Ascending aorta (tissue), 2 donors: ENCODE measurements around the gene NXPH2. TPM values are rescaled to one million over a fixed set of nuclear protein-coding genes. Genes with fewer than 3 reads are reported as not detected.

Experiments used
- DNase-seq, 2 donors: peaks; one replicate each; pipeline ENCODE4 v3.0.0-alpha.2; 2019; ENCODE audit warnings: low spot score in 2 of 2
- H3K27ac ChIP-seq, 2 donors: fragments of 200-600 bp; sonication (generic); one replicate each; pipeline ENCODE4 v1.5.1; 2016 to 2017; ENCODE audit warnings: mild to moderate bottlenecking in 1 of 2
- H3K27me3 ChIP-seq: fragments of 200-600 bp; sonication (generic); one replicate; pipeline ENCODE4 v1.5.1; 2017
- H3K36me3 ChIP-seq, 2 donors: fragments of 200-600 bp; sonication (generic); one replicate each; pipeline ENCODE4 v1.5.1; 2016
- H3K4me1 ChIP-seq, 2 donors: fragments of 200-600 bp; sonication (generic); one replicate each; pipeline ENCODE4 v1.5.1; 2016 to 2017; ENCODE audit warnings: mild to moderate bottlenecking in 1 of 2
- H3K4me3 ChIP-seq, 2 donors: fragments of 200-600 bp; sonication (generic); one replicate each; pipeline ENCODE4 v1.5.1; 2016 to 2017; ENCODE audit warnings: mild to moderate bottlenecking in 1 of 2
- H3K9me3 ChIP-seq, 2 donors: fragments of 200-600 bp; sonication (generic); one replicate each; pipeline ENCODE4 v1.5.1; 2016
- intact Hi-C: fragments of 100-400 bp; cut with DNase I; formaldehyde crosslinking; loops from one replicate; pipeline ENCODE4 v1.15.1; 2023
- total RNA-seq: library from RNA; depleted of rRNA; stranded (reverse); fragments of >200 nt; gene quantifications from one replicate; pipeline ENCODE4 v1.1.0, GENCODE V29; 2016
- TF ChIP-seq, protein P1 (sequence below), 3 experiments: fragments of 200-600 bp in 2 of 3; fragments of 450-650 bp in 1 of 3; sonication (generic) in 2 of 3; IDR thresholded peaks; one replicate each; pipeline ENCODE4 v1.5.1; 2016 to 2019; ENCODE audit warnings: antibody characterized with exemption in 3 of 3, mild to moderate bottlenecking in 1 of 3, moderate library complexity in 1 of 3

Gene NXPH2
- total RNA-seq, 1 donor from 2014 or later, result not detected

DNA sequence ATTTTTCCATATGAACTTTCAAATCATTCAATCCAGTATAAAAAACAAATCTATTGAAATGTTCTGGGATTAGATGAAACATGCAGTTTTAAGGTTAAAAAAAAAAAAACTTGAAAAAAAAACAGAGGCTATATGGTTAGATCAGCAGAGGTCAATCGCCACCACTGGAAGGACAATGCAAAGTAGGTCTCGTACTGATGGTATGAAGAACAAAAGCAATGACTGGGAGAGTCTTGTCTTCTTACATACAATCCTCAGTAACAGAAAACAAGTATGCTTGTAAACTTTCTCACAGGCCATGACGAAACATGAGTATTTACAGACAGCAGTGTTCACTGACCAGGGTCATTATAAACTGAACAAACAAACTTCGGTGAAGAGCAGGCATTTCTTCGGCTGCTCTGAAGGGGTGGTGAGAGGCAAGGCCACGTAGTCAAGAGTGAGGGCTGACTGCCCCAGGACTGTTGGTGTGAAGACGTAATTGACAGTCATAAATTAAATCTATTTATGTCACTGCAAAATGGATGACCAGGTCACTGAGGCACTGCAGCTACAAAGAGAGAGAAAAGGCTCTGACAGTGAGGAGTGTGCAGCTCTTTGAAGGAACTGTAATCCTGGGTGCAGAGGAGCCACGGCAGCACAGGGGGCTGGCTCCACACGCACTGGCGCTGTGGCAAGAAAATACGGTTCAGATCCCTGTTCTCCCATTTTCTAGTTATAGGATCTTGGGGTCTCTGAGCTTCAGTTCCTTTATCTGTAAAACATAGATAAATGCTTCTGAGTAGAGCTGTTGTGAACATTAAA lies 60.0 kb downstream of the NXPH2 start:
- no peaks in the 10 kb centered on the region for H3K4me1 ChIP-seq
- H3K4me3 ChIP-seq, result no peak overlapping the region
- intact Hi-C loops, result no loop called here
- no peak overlapping the region for H3K27ac ChIP-seq
- no peak for DNase-seq
- no peaks in the 10 kb centered on the region for H3K36me3 ChIP-seq
- H3K9me3 ChIP-seq, result no peaks in the 10 kb centered on the region
- no peaks in the 10 kb centered on the region for H3K27me3 ChIP-seq
- TF ChIP-seq, protein P1, sequence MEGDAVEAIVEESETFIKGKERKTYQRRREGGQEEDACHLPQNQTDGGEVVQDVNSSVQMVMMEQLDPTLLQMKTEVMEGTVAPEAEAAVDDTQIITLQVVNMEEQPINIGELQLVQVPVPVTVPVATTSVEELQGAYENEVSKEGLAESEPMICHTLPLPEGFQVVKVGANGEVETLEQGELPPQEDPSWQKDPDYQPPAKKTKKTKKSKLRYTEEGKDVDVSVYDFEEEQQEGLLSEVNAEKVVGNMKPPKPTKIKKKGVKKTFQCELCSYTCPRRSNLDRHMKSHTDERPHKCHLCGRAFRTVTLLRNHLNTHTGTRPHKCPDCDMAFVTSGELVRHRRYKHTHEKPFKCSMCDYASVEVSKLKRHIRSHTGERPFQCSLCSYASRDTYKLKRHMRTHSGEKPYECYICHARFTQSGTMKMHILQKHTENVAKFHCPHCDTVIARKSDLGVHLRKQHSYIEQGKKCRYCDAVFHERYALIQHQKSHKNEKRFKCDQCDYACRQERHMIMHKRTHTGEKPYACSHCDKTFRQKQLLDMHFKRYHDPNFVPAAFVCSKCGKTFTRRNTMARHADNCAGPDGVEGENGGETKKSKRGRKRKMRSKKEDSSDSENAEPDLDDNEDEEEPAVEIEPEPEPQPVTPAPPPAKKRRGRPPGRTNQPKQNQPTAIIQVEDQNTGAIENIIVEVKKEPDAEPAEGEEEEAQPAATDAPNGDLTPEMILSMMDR (IDR thresholded peaks at IDR 0.05), result no peak

DNA sequence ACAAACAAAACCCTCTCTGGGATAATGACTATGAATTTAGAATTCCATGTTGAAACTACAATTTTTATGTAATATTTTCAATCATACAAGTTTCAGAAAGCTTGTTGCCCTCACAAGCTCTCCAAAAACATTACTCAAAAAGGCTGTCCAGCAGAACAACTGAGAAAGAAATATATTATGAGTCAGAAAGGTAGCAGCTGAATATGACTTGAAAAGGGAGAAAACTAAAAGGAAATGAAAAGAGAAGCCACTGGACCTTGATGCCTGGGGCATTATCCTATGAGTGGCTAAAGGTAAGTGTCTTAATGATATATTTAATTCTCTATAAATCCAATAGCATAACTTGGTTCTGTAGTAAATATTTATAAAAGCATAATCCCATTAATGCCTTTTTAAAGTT lies 61.8 kb downstream of the NXPH2 start:
- Histone ChIP-seq H3K4me1 (no peaks in the 10 kb centered on the region), H3K36me3 (no peaks in the 10 kb centered on the region), H3K27me3 (no peaks in the 10 kb centered on the region), H3K9me3 (no peaks in the 10 kb centered on the region), H3K4me3 (no peak overlapping the region), H3K27ac (no peak overlapping the region)
- TF ChIP-seq, protein P1 (IDR thresholded peaks at IDR 0.05), result no peak
- intact Hi-C loops, result no loop called here
- no peak for DNase-seq

DNA sequence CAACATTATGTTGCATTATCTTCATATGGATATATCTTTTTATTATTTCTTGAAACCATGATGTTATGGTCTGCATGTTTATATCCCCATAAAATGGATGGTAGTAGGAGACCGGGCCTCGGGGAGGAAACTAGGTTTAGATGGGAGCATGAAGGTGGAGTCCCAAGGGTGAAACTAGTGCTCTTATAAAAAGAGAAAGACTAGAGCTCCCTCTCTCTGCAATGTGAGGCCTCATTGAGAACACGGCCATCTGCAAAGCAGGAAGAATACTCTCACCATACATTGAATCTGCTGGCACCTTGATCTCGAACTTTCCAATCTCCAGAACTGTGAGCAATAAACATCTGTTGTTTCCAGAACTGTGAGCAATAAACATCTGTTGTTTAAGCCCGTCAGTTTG lies 64.0 kb downstream of the NXPH2 start:
- no peak for DNase-seq
- H3K9me3 ChIP-seq, result no peaks in the 10 kb centered on the region
- H3K4me1 ChIP-seq, result no peaks in the 10 kb centered on the region
- H3K4me3 ChIP-seq, result no peak overlapping the region
- intact Hi-C loops, result no loop called here
- no peaks in the 10 kb centered on the region for H3K27me3 ChIP-seq
- TF ChIP-seq, protein P1 (IDR thresholded peaks at IDR 0.05), result no peak
- H3K36me3 ChIP-seq, result no peaks in the 10 kb centered on the region
- H3K27ac ChIP-seq, result no peak overlapping the region

DNA sequence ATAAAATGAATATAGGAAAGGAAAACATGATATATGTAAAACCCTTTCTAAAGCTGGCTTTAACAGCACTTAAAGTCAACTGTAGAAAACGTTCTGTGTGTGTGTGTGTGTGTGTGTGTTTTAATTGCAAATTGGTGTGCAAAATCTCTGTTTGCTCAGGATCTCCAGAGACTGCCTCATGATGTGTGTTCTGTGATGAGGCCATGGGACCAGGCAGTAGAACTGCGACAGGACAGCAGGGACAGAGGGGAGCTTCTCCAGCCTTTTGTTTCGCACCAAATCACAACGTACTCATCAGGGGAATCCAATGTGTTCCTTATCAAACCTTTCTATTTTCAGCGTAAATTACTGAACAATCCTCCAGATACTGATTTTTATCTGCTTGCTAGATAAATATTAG lies 66.7 kb downstream of the NXPH2 start:
- Histone ChIP-seq H3K36me3 (no peaks in the 10 kb centered on the region), H3K27ac (no peak overlapping the region), H3K4me3 (no peak overlapping the region), H3K27me3 (no peaks in the 10 kb centered on the region), H3K4me1 (peaks cover 0 to under 1% of the 10 kb centered on the region in 2 donors), H3K9me3 (no peaks in the 10 kb centered on the region)
- no peak for DNase-seq
- intact Hi-C loops, result no loop called here
- TF ChIP-seq, protein P1 (IDR thresholded peaks at IDR 0.05), result no peak

DNA sequence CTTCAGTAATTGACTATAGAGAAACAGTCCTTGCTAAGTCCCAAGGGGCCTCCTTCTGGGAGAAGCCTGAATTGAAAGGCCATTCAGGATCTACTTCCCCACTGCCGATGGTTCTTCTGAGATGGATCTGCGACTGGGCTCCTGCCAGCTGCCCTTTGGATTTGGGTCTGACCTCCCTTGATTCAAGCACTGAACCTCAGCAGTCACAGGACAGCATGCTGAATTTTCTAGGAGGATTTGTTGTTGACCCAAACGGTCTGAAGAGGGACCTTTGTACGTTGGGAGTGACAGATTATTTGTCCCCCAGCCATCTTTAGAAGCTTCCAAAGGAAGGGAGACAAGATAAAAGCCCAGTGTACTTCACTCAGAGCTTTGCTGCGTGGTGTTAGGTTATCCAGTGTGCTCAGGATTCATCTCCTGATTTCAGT lies 67.1 kb downstream of the NXPH2 start:
- no peak overlapping the region for H3K4me3 ChIP-seq
- intact Hi-C loops, result no loop called here
- no peaks in the 10 kb centered on the region for H3K27me3 ChIP-seq
- H3K27ac ChIP-seq, result no peak overlapping the region
- H3K36me3 ChIP-seq, result no peaks in the 10 kb centered on the region
- TF ChIP-seq, protein P1 (IDR thresholded peaks at IDR 0.05), result no peak
- DNase-seq, result no peak
- peaks cover 0 to 4% of the 10 kb centered on the region in 2 donors for H3K4me1 ChIP-seq
- no peaks in the 10 kb centered on the region for H3K9me3 ChIP-seq
